Spleen (tissue), 7 donors: ENCODE data around the gene CRACR2A.

Source experiments
- POLR2A ChIP-seq, 3 donors: fragments of 450-650 bp; IDR thresholded peaks; one replicate each; pipeline ENCODE4 v1.5.1; 2017; ENCODE audit warnings: antibody characterized with exemption in 3 of 3, mild to moderate bottlenecking in 1 of 3
- TF ChIP-seq, protein P1 (sequence below), 11 experiments: fragments of 200-600 bp in 7 of 11; fragments of 450-650 bp in 4 of 11; sonication (generic) in 4 of 11; IDR thresholded peaks in 8 of 11; conservative IDR thresholded peaks in 3 of 11; 1 replicate in 7 of 11; 2 replicates in 4 of 11; pipeline versions ENCODE4 v1.4.0 to v1.8.0; 2016 to 2021; ENCODE audit warnings: antibody characterized with exemption in 11 of 11, inconsistent platforms in 4 of 11, mild to moderate bottlenecking in 1 of 11
- donor health status: DM: no; HTN: no; CAD: no; lungs with moderate emphysema.
- donor health status: DM: no; HTN: no; CAD: no.
- donor health status: DM: no; HTN: no; CAD: no.

GRCh38 chr12:3679831-3680230 lies 73.1 kb downstream of the CRACR2A start:
- TF ChIP-seq, protein P1, sequence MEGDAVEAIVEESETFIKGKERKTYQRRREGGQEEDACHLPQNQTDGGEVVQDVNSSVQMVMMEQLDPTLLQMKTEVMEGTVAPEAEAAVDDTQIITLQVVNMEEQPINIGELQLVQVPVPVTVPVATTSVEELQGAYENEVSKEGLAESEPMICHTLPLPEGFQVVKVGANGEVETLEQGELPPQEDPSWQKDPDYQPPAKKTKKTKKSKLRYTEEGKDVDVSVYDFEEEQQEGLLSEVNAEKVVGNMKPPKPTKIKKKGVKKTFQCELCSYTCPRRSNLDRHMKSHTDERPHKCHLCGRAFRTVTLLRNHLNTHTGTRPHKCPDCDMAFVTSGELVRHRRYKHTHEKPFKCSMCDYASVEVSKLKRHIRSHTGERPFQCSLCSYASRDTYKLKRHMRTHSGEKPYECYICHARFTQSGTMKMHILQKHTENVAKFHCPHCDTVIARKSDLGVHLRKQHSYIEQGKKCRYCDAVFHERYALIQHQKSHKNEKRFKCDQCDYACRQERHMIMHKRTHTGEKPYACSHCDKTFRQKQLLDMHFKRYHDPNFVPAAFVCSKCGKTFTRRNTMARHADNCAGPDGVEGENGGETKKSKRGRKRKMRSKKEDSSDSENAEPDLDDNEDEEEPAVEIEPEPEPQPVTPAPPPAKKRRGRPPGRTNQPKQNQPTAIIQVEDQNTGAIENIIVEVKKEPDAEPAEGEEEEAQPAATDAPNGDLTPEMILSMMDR (IDR thresholded peaks at IDR 0.05 in 8 of 11, conservative IDR thresholded peaks at IDR 0.05 in 3 of 11) = no peak
- no peak for TF ChIP-seq POLR2A (IDR thresholded peaks at IDR 0.05)
